COLO829 (cell line): ENCODE measurements around the gene ICA1L.

Experiments
- DNase-seq: peaks from one replicate; pipeline ENCODE4 v3.0.0; 2012; ENCODE audit warnings: low spot score

Gene ICA1L

DNA sequence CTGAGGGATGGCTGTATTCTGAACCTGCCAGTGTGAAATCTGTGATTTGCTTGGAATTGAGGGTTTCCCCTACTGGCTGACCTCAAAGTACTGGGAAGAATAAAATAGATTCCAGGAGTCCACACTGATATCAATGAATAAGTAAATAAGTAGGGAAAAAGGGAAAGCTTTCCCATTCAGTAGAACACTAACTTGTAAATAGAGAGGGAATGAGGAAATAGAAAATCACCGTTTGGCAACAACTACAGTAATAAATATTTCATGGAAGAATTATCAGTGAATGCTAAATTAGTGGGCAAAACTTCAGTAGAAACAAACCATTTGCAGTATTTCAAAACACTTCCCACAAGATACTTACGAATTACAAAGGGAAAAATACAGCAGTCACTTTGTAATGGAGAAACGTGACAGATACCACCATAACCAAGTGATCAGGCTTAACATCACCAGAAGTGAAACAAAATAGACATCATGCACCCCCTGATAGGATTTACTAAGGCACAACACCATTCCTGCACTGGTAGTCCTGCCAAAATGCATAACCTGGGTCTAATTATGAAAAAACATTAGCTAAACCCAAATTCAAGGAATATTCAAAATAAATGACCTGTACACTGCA, 88.5 kb downstream of the ICA1L start:
- DNase-seq: no peak

DNA sequence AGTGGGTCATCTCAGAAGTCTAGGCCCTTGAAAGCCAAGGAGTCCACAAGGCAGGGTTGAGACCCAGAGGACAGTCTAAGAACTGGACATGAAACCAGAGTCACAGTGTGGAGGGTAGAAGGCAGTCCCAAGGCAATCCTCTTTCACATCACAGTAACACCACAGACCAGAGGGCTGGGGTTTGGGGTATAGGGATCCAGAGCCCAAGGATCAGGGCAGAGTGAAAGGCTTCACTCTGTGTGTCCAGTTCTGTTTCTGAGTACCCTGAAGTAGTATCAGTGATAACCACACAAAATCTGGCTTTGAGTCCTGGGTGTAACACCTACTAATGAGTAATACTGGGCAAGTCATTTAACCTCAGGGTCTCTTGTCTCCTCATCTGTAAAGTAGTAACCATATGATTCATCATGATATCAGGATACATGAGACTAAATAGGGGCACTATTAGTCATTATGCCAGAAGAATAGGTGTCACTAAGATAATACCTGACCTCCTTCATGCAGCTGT, 91.0 kb downstream of the ICA1L start:
- DNase-seq: no peak

DNA sequence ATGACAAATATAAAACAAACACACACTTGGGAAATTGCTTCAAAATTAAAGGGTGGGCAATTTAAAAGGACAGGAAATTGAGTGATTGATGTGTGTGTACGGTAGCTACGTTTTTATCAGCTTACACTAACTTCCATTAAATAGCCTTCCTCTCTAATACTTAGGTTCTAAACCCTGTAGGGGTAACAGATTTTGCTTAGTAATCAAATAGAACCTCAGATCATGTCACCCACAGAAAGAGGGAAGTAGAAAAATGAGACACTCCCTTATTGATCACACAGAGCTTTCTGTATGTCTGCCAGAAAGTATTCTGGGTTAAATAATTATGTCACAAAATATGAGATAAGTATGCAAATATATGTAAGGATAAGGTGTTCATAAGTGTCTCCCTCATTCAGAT, 93.3 kb downstream of the ICA1L start:
- no peak for DNase-seq

DNA sequence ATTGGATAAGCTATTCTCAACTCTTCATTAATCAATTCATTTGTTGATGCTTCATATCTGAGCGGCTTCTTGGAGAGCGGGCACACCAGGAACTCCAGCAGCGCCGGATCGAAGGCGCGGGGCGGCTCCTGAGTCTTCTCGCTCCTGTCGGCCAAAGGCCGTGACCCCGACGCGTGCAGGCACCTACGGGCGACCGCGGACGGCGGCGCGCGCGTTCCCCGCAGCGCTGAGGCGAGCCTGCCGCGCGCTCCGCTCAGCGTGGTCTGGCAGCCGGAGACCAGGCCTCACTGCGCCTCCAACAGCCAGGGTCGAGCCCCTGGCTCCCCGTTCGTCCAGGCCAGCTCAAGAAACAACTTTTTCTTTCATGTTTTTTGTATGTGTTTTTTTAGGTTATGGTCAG, 97.5 kb downstream of the ICA1L start:
- DNase-seq: no peak

DNA sequence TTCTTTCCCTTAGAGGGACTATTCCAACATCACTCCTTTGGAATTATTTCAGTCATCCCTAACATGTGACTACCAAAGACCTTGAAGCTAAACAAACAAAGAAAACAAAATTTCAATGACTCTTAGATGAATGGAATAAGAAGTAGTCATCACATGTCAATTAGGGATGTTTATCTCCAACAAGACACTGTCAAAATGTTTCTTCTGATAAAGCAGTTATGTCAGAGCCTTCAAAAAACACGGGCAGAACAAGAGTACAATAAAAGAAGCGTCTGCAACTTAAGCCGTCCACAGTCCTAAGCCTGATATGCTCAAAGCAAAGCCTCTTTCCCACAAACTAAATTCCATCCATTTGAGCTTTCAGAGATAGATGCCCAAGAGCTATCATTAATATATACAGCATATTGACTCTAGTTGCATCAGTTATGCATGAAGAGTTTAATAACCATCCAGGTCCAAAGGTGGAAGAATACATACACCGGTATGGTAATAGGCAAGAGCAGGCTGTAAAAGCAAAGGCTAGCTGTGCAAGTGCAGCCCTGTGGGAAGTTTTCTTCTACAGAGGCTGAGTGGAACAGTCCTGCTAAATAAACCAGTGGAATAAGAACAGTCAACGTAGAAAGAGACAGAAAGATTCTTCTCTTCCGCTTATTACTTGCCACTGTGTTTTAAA, 98.1 kb downstream of the ICA1L start:
- DNase-seq: no peak

DNA sequence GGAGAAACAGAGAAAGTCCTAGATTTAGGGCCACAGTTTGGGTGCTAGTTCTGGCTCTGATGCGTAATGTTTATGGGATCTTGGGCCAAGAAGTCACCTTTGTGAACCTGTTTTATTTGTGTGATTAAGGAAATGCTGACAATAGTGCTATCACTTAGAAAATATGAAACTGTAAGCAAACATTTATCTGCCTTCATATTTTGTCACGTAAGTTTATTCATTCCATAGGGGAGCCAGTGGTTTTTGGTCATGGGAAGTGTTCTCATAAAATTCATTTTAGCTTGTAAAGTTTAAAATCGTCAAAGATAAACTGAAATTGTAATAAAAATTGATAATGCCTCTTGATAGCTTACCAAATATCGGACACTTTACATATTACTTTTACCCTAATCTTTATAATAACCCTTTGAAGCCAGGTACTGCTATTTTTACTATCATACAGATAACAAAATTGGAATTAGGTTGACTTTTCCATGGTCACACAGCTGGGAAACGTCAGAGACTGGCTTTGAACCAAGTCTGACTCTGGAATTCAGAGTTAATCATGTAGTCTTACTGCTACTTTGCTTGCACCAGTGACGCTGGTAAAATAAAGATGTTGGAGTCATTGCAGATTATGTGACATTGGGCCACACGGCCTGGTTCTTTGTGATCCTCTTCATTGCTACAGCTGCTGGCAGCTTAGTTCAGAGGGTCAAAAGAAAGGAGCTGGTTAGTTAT, 99.7 kb downstream of the ICA1L start:
- no peak for DNase-seq

- no peak for DNase-seq
These were observed 100.2 kb downstream of the ICA1L start for GRCh38 chr2:202771336-202771735.

GRCh38 chr2:202769201-202769600, 102.4 kb downstream of the ICA1L start:
- no peak for DNase-seq

DNA sequence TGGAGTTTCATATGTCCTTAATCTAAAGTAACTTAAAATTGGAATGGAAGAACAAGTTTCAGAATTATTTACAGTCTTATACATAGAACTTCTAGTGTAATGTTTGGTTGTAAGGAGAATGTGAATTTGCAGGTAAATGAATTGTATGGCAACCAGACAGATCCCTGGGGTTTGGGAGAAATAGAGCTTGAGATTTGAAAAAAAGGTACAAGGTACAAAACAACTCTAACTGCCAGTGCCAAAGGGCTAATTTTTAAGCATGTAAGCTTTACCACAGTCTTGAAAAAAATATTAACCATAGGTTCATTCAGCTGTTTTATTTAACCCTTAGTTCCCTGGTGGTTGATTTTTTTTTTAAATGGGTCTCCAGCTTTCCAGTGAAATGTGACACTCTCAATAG, 103.3 kb downstream of the ICA1L start:
- no peak for DNase-seq

GRCh38 chr2:202765436-202765835, 106.1 kb downstream of the ICA1L start:
- DNase-seq: no peak

DNA sequence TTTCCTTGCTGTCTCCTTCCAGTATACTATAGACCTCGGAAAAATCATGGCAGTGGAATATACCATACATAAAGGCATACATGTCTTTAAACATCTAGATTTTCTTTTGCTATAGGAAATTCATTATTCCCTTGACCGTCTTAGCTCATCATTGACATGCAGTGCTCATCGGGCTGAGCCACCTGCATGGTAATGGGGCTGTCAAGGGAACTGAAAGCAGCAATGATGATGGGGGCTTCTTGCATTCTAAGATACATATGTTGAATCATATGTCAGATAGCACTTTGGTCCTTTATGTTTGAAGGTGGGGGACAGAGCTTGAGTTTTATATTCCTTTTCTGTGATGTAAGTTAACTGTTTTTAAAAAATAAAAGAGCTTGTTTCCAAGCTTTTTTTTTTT, 106.6 kb downstream of the ICA1L start:
- DNase-seq: no peak

DNA sequence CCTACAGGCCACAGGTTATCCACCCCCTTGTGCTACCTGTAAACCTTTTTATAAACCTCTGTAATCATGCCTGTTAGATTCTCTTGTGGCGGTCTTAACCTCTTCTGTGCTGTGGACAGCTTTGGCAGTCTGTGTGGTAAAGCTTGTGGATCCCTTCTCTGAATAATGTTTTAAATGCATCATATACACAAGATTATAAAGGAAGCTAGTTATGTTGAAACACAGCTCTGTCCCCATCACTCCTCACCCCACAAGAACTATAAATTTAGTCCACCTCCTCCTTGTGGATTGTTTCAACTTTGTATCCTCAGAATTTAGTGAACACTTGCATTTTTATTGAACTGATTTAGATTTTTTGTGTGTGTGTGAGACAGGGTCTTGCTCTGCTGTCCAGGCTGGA, 107.7 kb downstream of the ICA1L start:
- DNase-seq: no peak

- DNase-seq: no peak
These were observed 109.0 kb downstream of the ICA1L start for GRCh38 chr2:202762556-202762955.

- DNase-seq: no peak
These were observed 110.7 kb downstream of the ICA1L start for GRCh38 chr2:202760848-202761247.

- no peak for DNase-seq
These were observed 113.0 kb downstream of the ICA1L start for GRCh38 chr2:202758604-202759003.

DNA sequence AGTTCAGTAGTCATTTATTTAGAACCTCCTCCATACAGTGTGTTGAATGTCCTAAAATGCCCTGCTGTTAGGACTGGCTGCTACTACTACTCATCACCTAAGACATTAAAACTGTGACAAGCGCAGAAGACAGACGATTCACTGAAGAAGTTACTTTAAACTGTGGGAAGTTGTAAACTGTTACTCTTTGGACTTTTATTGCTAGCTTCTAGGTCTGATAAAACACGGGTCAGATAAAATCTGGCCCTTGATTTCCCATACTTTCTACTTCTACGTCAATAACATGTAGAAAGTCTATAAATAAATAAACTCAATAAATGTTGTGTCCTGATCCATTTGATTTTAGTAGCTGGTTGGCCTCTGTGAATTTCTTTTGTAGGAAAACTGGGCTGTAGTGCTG, 113.4 kb downstream of the ICA1L start:
- no peak for DNase-seq

DNA sequence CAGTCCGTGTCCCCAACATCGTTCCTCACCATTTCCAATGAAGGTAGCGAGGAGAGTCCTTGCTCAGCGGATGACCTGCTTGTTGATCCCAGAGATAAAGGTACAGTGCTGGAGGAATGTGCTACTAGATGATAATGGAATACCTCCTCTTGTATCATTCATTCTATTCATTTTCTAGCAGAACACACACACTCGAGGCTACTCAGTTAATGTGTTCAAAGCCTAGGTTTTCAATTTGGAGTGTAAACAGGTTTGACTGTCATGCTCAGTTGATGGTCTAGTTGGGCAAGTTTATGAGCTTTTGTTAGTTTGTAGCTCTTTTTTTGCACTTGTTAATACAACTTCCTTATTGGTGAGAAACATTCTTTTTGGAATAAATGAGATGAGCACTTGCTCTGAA, 114.2 kb downstream of the ICA1L start:
- DNase-seq: no peak

DNA sequence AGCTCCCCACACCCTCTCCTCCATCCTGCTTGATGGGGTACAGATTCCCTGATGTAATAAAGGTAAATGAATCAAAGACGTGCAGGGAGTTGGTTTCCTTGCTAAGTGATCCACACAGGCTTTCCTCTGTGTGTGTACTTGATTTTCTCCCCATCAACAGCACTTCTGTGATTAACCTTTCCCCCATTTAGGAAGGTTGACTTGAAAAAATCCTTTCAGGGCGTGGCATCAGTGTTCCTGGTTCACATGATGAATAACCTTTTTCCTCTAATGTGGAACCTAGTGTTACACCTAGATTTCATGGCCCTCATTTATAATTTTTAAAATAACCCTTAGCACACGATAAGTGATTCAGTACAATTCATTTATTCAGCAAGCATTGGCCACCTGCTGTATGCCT, 115.0 kb downstream of the ICA1L start:
- DNase-seq: no peak

DNA sequence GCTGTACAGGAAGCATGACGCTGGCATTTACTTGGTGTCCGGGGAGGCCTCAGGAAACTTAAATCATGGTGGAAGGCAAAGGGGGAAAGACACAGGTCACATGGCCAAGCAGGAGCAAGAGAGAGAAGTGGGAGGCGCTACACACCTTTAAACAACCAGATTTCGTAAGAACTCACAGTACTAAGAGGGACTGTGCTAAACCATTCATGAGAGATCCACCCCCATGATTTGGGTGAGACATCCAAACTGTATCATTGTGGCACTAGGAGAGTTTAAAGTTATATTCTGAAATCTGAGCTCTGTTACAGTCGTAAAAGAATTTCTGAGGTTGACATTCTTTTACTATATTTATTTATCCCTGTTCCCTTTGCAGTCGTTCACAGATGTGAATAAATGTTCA, 116.6 kb downstream of the ICA1L start:
- no peak for DNase-seq

DNA sequence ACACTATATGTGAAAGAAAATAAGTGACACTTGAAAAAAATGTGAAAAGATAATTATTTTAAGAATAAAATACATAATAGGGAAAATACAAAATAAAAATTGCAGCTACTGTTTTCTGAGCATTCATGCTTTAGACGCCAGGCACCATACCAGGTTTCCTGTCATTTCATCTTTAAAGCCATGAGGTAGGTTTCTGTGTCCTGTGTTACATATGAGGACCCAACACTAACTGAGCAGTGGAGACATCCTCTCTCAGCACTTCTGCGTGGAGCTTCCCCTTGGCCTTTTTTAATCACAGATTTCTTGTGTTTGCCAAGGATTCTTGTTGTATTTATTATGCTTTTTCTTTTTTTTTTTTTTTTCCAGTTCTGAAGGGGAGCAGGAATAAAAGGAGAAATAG, 119.5 kb downstream of the ICA1L start:
- no peak for DNase-seq

- no peak for DNase-seq
These were observed 120.7 kb downstream of the ICA1L start for GRCh38 chr2:202750763-202751427.

DNA sequence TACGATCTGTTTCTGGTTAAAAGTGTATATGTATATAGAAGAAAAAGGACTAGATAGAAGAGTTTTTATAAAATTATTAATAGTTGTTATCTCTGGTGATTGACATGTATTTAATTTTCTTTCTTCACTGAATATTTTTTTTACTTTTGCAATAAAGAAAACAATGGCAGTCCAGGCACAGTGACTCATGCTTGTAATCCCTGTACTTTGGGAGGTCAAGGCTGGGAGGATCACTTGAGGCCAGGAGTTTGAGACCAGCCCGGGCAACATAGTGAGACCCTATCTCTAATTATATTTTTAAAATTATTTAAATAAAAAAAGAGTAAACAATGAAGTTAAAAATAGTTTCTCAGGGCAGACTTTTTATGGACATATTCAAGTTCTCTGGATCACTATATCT, 122.1 kb downstream of the ICA1L start:
- DNase-seq: no peak

DNA sequence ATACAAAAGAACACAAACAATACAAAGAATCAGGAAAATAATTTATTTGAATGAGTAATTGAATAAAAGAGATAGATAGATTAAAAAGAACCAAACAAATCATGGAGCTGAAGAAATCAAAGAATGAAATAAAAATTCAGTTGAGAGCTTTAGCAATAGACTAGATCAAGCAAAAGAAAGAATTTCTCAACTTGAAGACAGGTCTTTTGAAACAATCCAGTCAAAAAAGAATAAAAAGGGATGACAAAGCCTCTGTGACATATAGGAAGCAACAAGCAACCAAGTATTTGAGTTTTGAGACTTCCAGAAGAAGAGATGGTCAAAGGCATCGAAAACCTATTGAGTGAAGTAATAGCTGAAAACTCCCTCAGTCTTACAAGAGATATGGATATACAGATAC, 128.0 kb downstream of the ICA1L start:
- no peak for DNase-seq
